ENCODE data around the gene MAP3K5.

The MAP3K5 gene

DNA sequence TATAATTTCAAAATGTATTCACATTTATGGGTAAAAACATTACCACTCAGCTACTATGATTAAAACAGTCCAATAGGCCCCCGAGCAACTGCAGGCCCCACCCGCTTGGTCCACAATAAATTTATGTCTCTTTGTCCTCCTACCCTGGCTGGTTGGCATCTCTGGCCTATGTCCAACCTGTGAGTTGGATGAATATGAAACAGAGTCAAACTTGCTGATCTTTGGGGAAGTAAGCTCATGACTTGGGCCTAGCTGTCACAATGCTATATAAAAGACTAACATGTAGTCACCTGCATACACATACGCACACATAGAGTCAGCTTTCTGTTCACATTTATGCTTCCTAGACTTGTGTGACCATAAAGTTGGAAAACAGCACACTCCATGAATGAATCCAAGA, 262.6 kb downstream of the MAP3K5 start:
- DNase-seq: no peak

DNA sequence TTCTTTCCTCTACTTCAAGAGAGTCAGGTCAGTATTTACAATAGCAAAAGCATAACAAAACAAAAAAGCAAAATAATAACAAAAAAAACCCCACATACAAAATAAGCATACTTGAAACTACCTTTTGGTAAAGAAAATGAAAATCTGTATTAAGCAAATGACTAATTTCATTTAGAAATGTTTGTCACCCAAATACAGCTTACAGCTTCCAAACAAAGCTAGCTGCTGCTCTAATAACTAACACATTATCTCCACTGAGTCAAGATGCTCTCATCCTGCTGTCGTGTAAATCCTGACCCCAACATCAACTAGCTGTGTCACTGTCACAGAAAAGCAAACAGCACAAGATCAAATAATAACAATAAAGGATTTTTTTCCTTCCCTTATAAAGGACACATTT, 263.8 kb downstream of the MAP3K5 start:
- DNase-seq: no peak

GRCh38 chr6:136527831-136528230, 264.4 kb downstream of the MAP3K5 start:
- no peak for DNase-seq

DNA sequence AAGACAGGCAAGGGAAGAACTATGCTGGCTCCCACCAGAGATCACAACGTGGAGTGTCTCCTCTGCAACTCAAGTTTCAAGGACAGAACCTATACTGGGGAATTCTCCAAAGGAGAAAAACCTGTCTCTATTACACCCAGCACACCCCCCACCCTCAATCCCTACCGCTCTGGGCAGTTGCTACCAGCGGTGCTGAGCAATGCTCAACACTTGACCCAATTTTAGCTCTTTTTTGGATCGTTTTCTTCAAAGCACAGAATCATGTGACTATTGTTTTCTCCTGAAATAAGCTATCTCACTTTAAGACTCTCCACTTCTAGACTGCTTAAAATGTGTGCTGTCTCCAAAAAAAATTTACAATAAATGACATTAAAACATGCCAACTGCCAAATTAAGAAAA, 265.3 kb downstream of the MAP3K5 start:
- DNase-seq: no peak

GRCh38 chr6:136526196-136526930, 265.9 kb downstream of the MAP3K5 start:
- DNase-seq: no peak

- no peak for DNase-seq
These were observed 266.6 kb downstream of the MAP3K5 start for GRCh38 chr6:136525586-136526195.

DNA sequence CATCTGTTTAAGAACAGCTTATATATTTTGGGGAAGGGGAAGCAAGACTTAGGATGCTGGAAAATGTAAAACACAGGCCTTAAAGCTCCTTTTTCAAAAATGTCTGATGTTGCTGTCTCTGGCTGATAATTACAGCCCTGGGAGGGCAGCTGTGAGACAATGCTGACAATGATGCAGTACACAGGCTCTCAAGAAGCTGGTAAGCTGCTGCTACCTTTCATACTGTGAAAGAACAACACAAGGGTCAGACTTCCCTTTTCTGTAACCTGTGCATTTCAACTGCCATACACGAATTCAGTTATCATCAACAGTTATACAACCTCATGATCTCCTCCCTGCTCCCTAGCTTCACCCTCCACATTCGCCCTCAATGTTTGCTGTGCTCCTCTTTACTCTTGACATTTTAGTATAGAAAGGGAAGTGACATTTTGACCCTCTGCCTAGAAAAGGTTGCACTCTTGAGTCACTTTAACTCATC, 267.3 kb downstream of the MAP3K5 start:
- DNase-seq: no peak

DNA sequence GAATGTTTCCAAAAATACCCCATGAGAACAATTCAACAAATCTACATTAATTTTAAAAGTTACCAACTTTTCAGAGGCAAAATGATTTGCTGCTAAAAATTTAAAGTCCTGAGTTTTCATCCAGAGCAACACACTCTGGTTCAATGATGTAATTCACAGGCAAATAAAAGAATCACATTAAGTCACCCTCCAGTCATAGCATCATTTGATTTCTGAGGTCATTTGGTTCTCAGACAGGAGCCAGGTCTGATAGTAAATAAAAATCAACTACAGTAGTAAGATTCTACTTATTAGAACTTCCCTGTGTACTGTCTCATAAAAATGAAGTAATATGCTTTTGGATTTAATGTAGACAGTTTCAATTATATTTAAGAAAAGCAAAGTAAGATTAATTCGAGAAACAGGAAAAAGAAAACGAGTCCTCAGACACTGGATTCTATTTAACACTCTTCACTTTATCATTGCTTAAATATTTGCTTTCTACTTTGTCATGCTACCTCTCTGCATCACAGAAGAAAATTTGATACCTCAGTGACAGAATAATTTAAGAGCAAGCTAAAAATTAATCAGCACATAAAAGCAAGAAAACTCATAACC, 267.8 kb downstream of the MAP3K5 start:
- DNase-seq: no peak

- DNase-seq: no peak
These were observed 269.1 kb downstream of the MAP3K5 start for GRCh38 chr6:136523196-136523595.

- no peak for DNase-seq
These were observed 269.6 kb downstream of the MAP3K5 start for GRCh38 chr6:136522636-136523035.

DNA sequence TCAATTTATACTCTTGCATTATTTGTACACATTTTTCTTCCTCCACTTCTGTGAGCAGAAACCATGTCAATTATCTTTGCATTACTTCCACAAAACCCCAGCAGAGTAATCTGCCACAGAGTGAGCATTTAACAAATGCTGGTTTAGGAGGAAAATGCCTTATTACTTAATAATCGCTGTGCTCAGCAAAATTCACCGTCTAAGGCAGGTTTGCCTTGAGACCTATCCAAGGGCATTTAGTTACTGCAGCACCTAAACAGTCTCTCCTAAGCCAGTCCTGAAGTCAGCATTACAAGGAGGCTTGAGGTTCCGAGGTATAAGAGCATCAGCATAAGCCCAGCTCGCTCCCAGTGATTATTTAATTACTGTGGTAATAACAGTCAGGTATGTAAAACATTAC, 270.4 kb downstream of the MAP3K5 start:
- DNase-seq: no peak

DNA sequence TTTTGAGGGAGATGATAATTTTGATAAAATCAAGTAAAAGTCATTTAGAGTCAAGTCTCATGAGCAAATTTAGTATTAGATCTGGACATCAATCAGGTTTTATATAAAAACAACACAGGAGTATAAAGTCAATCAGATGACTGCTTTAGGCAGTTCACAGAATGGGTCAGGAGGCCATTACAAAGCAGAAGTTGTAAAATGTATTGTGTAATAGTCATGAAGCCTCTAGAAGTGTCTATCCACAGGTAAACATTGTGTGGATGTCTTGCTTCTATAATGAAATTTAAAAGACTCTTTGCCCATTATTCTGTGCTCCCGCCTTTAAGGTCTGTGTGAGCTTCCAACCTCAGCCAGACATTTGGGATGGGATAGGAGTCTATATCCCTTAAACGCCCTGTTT, 270.9 kb downstream of the MAP3K5 start:
- no peak for DNase-seq

GRCh38 chr6:136520517-136520916, 271.8 kb downstream of the MAP3K5 start:
- DNase-seq: no peak

DNA sequence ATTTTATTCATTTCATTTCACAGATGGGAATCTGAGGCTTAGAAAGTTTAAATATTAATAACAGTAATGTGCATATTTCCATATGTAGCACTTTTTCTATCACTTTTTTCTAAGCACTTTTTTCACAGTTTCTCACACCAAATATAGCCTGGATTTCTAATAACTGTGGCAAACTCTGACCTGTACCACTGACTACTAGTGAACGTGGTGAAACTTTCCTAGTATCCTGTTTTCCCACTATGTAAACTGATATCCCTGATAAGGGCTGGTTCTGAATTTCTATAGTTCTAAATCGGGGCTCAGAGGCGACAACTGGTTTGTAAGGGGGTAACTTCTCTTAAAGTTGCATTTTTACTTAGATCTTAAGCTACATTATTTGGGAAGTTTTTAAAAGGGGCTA, 274.7 kb downstream of the MAP3K5 start:
- DNase-seq: no peak

GRCh38 chr6:136517002-136517401, 275.3 kb downstream of the MAP3K5 start:
- no peak for DNase-seq

DNA sequence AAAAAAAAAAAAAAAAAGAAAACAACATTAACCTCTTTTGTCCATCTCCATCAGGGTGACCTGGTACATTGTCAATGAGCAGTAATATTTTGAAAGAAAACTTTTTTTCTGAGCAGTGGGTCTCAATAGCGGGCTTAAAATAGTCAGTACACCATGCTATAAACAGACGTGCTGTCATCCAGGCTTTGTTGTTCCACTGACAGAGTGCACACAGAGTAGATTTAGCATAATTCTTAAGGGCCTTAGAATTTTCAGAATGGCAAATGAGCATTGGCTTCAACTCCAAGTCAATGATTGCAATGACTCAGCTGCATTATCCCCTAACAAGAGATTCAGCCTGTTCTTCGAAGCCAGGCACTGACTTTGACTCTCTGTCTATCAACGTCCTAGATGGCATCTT, 277.7 kb downstream of the MAP3K5 start:
- no peak for DNase-seq

GRCh38 chr6:136511926-136512325, 280.4 kb downstream of the MAP3K5 start:
- no peak for DNase-seq

DNA sequence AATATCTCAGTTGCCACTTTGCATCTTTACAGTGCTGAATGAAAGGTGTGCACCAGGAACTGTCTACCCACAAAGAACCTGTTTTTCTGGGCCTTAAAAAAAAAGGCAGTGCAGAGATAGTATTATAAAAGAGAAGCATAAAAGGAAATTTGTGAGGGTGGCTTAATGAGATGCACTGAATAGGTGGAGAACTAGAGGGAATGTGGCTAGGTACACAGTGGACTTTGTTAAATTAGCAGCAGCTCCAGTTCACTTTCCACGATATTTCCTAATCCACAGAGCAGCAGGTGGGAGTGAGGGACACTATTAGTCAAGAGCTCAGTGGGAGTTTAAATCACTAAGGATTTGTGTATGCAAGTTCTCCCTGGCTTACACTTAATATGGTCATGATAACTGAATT, 280.9 kb downstream of the MAP3K5 start:
- DNase-seq: no peak

DNA sequence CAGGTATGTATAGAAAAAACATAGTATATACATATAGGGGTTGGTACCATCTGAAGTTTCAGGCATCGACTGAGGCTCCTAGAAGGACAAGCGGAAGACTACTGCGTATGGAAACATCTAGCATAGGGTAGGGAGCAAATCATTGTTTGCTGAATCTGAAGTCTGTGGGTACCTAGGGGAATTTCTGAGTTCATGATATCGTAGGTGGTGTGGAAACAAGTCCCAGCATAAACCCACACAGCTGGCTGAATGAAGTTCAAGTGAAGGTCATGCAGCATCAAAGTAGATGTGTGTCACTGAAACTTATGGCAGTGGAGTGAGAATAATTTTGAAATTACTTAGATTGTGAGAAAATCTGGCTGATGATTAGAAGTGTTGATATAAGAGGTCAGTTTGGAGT, 281.5 kb downstream of the MAP3K5 start:
- DNase-seq: no peak

DNA sequence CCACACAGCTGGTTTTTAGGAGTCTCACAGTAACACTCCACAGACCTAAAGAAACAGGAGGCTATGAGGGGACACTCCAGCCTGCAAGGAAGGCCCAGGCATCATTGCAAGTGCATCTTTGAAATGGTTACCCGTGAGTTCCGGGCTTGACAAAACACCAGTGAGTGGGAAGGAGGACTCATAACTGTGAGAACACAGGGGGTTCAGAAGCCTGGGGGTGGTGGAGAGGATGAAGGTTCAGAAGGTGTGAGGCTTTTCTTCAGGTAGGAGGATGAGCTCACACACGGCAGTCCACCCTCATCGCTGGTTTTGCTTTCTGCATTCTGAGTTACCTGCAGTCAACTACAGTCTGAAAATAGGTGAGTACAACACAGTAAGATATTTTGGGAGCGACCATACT, 282.0 kb downstream of the MAP3K5 start:
- no peak for DNase-seq

DNA sequence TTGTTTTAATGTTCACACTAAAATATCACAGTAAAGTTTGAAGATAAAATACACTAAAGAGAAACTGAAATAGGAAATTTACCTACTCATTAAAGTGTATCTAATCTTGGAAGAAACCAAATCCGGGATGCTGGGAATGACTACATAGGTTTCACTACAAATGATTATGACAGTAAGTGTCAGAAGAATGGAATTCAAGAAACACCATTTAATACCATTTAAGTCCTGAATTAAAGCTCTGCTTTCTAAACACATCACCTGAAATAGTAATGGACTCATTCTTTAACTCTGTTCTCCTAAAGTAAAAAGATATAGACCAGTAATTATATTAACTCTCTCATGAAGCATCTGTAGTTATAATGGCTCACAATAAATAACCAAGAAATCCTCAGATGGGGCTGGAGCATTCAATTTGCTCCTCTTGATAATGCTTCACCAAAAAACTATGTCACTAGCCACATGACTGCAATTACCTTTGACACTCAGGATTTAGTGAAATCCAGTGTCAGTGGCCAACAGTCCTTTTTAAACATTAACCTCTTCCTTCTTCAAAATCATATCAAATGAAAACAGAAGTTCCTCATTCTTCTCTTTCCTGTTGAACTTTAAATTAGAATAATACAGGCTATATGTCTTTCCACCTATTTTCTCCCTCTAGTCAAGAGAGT, 283.4 kb downstream of the MAP3K5 start:
- DNase-seq: no peak
